Adipocyte (in vitro differentiated cells): ENCODE results near the gene IL1F10.

Experiments
- DNase-seq: peaks from one replicate; pipeline ENCODE4 v3.0.0-alpha.2; 2015; ENCODE audit warnings: low read depth
- H3K27me3 ChIP-seq: replicated peaks from 2 replicates; pipeline ENCODE4 v1.7.0; 2013; ENCODE audit warnings: mild to moderate bottlenecking, low read length, moderate library complexity; ENCODE audit not compliant: control insufficient read depth, insufficient read depth
- H3K36me3 ChIP-seq: 2 replicates; pipeline ENCODE4 v1.7.0; 2013; ENCODE audit warnings: low read length, mild to moderate bottlenecking, moderate library complexity; ENCODE audit not compliant: control insufficient read depth, insufficient read depth, severe bottlenecking
- H3K4me1 ChIP-seq: 2 replicates; pipeline ENCODE4 v1.7.0; 2013; ENCODE audit warnings: mild to moderate bottlenecking, low read length, moderate library complexity; ENCODE audit not compliant: control insufficient read depth, insufficient read depth
- H3K4me3 ChIP-seq: 2 replicates; pipeline ENCODE4 v1.7.0; 2013; ENCODE audit warnings: mild to moderate bottlenecking, low read length, moderate library complexity
- H3K9ac ChIP-seq: 2 replicates; pipeline ENCODE4 v1.7.0; 2013; ENCODE audit warnings: mild to moderate bottlenecking, low read length, moderate library complexity
- H3K9me3 ChIP-seq: 2 replicates; pipeline ENCODE4 v1.7.0; 2013; ENCODE audit warnings: mild to moderate bottlenecking, low read length, moderate library complexity; ENCODE audit not compliant: control insufficient read depth

The IL1F10 gene

DNA sequence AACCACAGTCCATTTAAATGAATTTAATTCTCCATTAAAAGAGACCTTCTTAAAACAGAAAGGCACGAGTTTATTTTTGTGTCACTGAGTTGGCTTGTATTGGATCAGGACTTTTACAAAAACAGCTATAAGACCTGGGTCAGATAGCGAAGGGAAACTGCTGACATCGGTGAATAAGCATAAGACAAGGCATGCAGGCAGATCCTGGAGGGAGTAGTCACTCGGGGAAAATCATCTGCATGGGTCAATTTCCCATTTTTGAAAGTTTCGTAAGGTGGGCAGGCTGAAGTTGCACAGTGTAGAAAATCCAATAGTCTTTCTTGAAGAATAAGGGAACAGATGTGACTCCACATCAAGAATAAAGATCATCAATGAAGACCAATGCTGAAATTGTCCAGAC lies 28.1 kb upstream of the IL1F10 start:
- Histone ChIP-seq H3K9ac (no peak overlapping the region), H3K36me3 (no peaks in the 10 kb centered on the region), H3K27me3 (peaks cover 19% of the 10 kb centered on the region), H3K4me1 (no peaks in the 10 kb centered on the region), H3K9me3 (no peaks in the 10 kb centered on the region), H3K4me3 (no peak overlapping the region)
- no peak for DNase-seq

GRCh38 chr2:113041871-113042270 lies 25.9 kb upstream of the IL1F10 start:
- peaks cover 7% of the 10 kb centered on the region for H3K9me3 ChIP-seq
- no peak for DNase-seq
- H3K36me3 ChIP-seq: no peaks in the 10 kb centered on the region
- H3K4me1 ChIP-seq: no peaks in the 10 kb centered on the region
- H3K27me3 ChIP-seq: peaks cover 12% of the 10 kb centered on the region
- H3K4me3 ChIP-seq: no peak overlapping the region
- no peak overlapping the region for H3K9ac ChIP-seq

GRCh38 chr2:113046465-113046864 lies 21.3 kb upstream of the IL1F10 start:
- Histone ChIP-seq H3K36me3 (no peaks in the 10 kb centered on the region), H3K9me3 (peaks cover 7% of the 10 kb centered on the region), H3K27me3 (peaks cover 5% of the 10 kb centered on the region), H3K9ac (no peak overlapping the region), H3K4me3 (no peak overlapping the region), H3K4me1 (no peaks in the 10 kb centered on the region)
- DNase-seq: no peak

- H3K4me3 ChIP-seq: no peak overlapping the region
- H3K9me3 ChIP-seq: peaks cover 34% of the 10 kb centered on the region
- H3K27me3 ChIP-seq: peaks cover 23% of the 10 kb centered on the region
- no peak for DNase-seq
- no peaks in the 10 kb centered on the region for H3K36me3 ChIP-seq
- H3K9ac ChIP-seq: no peak overlapping the region
- no peaks in the 10 kb centered on the region for H3K4me1 ChIP-seq
Measured at GRCh38 chr2:113050921-113051895, 16.6 kb upstream of the IL1F10 start.

- H3K4me3 ChIP-seq: no peak within 1 kb of the TSS
- peaks cover 37% of the 10 kb centered on the region for H3K9me3 ChIP-seq
- no peaks in the 10 kb centered on the region for H3K36me3 ChIP-seq
- H3K27me3 ChIP-seq: peaks cover 23% of the 10 kb centered on the region
- H3K9ac ChIP-seq: no peak within 1 kb of the TSS
- DNase-seq: no peak
- H3K4me1 ChIP-seq: no peaks in the 10 kb centered on the region
Measured at GRCh38 chr2:113052396-113052917, 15.3 kb upstream of the IL1F10 start, which contains the start of gene IL36B. IL36B (minus strand) TSS chr2:113052867.

DNA sequence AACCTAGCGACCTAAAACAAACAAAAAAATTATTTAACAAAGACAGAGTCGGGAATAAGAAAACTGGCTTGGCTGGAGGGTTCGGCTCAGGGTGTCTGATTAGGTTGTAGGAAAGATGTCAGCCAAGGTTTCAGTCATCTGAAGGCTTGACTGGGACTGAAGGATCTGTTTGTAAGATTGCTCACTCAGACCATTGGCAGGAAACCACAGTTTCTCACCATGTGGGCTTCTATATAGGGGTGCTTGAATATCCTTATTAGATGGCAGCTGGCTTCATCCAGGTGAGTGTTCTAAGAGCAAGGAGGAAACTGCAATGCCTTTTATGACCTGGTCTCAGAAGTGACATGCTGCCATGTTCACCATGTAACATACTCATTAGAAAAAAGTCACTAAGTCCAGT lies 14.1 kb upstream of the IL1F10 start:
- H3K9ac ChIP-seq: no peak overlapping the region
- H3K9me3 ChIP-seq: peaks cover 37% of the 10 kb centered on the region
- H3K4me3 ChIP-seq: no peak overlapping the region
- no peak for DNase-seq
- no peaks in the 10 kb centered on the region for H3K4me1 ChIP-seq
- peaks cover 23% of the 10 kb centered on the region for H3K27me3 ChIP-seq
- H3K36me3 ChIP-seq: no peaks in the 10 kb centered on the region

DNA sequence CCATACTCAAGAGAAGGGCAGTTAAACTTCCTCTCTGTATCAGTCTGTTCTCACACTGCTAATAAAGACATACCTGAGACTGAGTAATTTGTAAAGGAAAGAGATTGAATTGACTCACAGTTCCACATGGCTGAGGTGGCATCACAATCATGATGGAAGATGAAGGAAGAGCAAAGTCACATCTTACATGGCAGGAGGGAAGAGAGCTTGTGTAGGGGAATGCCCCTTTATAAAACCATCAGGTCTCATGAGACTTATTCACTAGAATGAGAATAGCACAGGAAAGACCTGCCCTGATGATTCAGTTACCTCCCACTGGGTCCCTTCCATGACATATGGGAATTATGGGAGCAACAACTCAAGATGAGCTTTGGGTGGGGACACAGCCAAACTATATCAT lies 13.7 kb upstream of the IL1F10 start:
- no peaks in the 10 kb centered on the region for H3K4me1 ChIP-seq
- no peaks in the 10 kb centered on the region for H3K36me3 ChIP-seq
- peaks cover 37% of the 10 kb centered on the region for H3K9me3 ChIP-seq
- H3K9ac ChIP-seq: no peak overlapping the region
- H3K27me3 ChIP-seq: peaks cover 24% of the 10 kb centered on the region
- no peak for DNase-seq
- H3K4me3 ChIP-seq: no peak overlapping the region

GRCh38 chr2:113056521-113056920 lies 11.2 kb upstream of the IL1F10 start:
- DNase-seq: no peak
- Histone ChIP-seq H3K9ac (no peak overlapping the region), H3K27me3 (peaks cover 21% of the 10 kb centered on the region), H3K4me1 (peaks cover 6% of the 10 kb centered on the region), H3K36me3 (no peaks in the 10 kb centered on the region), H3K9me3 (peaks cover 37% of the 10 kb centered on the region), H3K4me3 (no peak overlapping the region)

- no peak overlapping the region for H3K9ac ChIP-seq
- no peak for DNase-seq
- peaks cover 6% of the 10 kb centered on the region for H3K4me1 ChIP-seq
Measured at GRCh38 chr2:113057117-113057516, 10.7 kb upstream of the IL1F10 start.

DNA sequence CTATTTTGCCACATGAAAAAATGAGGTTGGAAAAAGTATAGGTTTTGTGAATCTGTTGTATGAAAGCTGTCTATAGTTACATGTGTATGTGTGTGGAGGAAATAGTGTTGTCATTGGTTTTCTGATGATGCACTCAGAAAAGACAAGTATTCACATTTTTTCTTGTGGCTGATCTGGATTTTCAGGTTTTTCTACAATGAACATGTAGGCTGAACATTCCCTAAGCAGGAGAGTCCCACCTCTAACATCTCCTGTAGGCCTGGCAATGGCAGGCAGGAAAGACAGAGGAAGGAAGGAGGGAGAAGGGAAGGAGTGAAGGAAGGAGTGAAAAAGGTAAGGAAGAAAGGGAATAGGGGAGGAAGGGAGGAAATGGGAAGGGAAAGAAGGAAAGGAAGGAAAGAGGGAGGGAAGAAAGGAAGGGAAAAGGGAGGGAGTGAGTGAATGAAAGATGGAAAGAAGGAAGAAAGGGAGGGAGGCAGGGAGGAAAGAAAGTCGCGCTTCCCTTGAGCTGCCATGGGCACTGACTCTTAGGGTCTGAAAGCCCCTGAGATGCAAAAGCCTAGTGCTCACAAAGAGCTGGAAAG lies 9.3 kb upstream of the IL1F10 start:
- Histone ChIP-seq H3K9ac (no peak overlapping the region), H3K27me3 (peaks cover 4% of the 10 kb centered on the region), H3K9me3 (peaks cover 30% of the 10 kb centered on the region), H3K4me3 (no peak overlapping the region), H3K4me1 (peaks cover 6% of the 10 kb centered on the region), H3K36me3 (no peaks in the 10 kb centered on the region)
- no peak for DNase-seq

More at GRCh38 chr2:113057117-113057516, 10.7 kb upstream of the IL1F10 start:
- Histone ChIP-seq H3K27me3 (peaks cover 17% of the 10 kb centered on the region), H3K9me3 (peaks cover 37% of the 10 kb centered on the region), H3K4me3 (no peak overlapping the region), H3K36me3 (no peaks in the 10 kb centered on the region)
